GM23338 (cell line): ENCODE measurements around the gene APOBR.

Experiments used
- EZH2 ChIP-seq: fragments of 200-600 bp; sonication (generic); IDR thresholded peaks from one replicate; pipeline ENCODE4 v1.8.0; 2017; ENCODE audit warnings: antibody characterized with exemption, mild to moderate bottlenecking, low read depth; ENCODE audit not compliant: unreplicated experiment
- POLR2AphosphoS5 ChIP-seq: IDR thresholded peaks from 2 replicates; pipeline ENCODE4 v1.6.1; 2016; ENCODE audit warnings: antibody characterized with exemption, low read depth
- TF ChIP-seq, protein P1 (sequence below), 2 experiments: fragments of 200-600 bp in 1 of 2; sonication (generic) in 1 of 2; conservative IDR thresholded peaks; 2 replicates each; pipeline versions ENCODE4 v1.5.1 to v1.6.1; 2016 to 2017; ENCODE audit warnings: antibody characterized with exemption in 2 of 2, low read depth in 2 of 2, mild to moderate bottlenecking in 2 of 2, moderate library complexity in 1 of 2
- TF ChIP-seq, protein P2 (sequence below): IDR thresholded peaks from one replicate; pipeline ENCODE4 v1.6.1; 2018; ENCODE audit warnings: antibody characterized with exemption; ENCODE audit not compliant: unreplicated experiment

DNA sequence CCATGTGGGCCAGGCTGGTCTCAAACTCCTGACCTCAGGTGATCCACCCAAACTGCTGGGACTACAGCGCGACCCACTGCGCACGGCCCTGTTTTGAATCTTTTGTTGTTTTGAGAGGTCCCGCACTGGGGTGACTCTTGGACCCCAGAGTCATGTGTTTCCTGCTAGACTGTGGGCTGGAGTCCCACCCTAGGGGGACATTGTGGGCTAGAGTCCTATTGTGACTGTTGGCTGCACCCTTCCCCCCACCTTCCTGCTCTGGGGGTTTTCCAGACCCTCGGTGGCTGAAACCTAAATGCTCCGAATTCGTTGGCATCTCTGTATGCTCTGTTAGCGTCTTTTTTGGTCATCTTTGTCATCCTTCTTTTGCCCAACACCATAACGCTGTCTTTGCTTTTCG lies 28.3 kb downstream of the APOBR start:
- TF ChIP-seq, protein P1, sequence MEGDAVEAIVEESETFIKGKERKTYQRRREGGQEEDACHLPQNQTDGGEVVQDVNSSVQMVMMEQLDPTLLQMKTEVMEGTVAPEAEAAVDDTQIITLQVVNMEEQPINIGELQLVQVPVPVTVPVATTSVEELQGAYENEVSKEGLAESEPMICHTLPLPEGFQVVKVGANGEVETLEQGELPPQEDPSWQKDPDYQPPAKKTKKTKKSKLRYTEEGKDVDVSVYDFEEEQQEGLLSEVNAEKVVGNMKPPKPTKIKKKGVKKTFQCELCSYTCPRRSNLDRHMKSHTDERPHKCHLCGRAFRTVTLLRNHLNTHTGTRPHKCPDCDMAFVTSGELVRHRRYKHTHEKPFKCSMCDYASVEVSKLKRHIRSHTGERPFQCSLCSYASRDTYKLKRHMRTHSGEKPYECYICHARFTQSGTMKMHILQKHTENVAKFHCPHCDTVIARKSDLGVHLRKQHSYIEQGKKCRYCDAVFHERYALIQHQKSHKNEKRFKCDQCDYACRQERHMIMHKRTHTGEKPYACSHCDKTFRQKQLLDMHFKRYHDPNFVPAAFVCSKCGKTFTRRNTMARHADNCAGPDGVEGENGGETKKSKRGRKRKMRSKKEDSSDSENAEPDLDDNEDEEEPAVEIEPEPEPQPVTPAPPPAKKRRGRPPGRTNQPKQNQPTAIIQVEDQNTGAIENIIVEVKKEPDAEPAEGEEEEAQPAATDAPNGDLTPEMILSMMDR (conservative IDR thresholded peaks at IDR 0.05; ENCODE audit: low read depth in 2 of 2): no peak
- TF ChIP-seq POLR2AphosphoS5 (no peak), EZH2 (no peak)
- TF ChIP-seq, protein P2, sequence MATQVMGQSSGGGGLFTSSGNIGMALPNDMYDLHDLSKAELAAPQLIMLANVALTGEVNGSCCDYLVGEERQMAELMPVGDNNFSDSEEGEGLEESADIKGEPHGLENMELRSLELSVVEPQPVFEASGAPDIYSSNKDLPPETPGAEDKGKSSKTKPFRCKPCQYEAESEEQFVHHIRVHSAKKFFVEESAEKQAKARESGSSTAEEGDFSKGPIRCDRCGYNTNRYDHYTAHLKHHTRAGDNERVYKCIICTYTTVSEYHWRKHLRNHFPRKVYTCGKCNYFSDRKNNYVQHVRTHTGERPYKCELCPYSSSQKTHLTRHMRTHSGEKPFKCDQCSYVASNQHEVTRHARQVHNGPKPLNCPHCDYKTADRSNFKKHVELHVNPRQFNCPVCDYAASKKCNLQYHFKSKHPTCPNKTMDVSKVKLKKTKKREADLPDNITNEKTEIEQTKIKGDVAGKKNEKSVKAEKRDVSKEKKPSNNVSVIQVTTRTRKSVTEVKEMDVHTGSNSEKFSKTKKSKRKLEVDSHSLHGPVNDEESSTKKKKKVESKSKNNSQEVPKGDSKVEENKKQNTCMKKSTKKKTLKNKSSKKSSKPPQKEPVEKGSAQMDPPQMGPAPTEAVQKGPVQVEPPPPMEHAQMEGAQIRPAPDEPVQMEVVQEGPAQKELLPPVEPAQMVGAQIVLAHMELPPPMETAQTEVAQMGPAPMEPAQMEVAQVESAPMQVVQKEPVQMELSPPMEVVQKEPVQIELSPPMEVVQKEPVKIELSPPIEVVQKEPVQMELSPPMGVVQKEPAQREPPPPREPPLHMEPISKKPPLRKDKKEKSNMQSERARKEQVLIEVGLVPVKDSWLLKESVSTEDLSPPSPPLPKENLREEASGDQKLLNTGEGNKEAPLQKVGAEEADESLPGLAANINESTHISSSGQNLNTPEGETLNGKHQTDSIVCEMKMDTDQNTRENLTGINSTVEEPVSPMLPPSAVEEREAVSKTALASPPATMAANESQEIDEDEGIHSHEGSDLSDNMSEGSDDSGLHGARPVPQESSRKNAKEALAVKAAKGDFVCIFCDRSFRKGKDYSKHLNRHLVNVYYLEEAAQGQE: no peak
